Right atrium auricular region (tissue), 2 donors: Measurements from ENCODE around the gene KCNH2. TPM values are rescaled to one million over a fixed set of nuclear protein-coding genes. Genes with fewer than 3 reads are reported as not detected.

Experiments
- DNase-seq: peaks from one replicate; pipeline ENCODE4 v3.0.0-alpha.2; 2019; ENCODE audit warnings: low spot score
- H3K27ac ChIP-seq, 2 donors: fragments of 200-600 bp; sonication (generic); 1 replicate in 1 of 2; 2 replicates in 1 of 2; pipeline ENCODE4 v1.5.1; 2016 to 2019
- H3K27me3 ChIP-seq, 2 donors: fragments of 200-600 bp; sonication (generic); one replicate each; pipeline versions ENCODE4 v1.5.1 to v1.6.0; 2017 to 2019
- H3K36me3 ChIP-seq: fragments of 200-600 bp; sonication (generic); one replicate; pipeline ENCODE4 v1.5.1; 2016
- H3K4me1 ChIP-seq, 2 donors: fragments of 200-600 bp; sonication (generic); one replicate each; pipeline versions ENCODE4 v1.5.1 to v1.6.0; 2017 to 2019
- H3K4me3 ChIP-seq, 2 donors: fragments of 200-600 bp; sonication (generic); 1 replicate in 1 of 2; 2 replicates in 1 of 2; pipeline ENCODE4 v1.5.1; 2017 to 2019; ENCODE audit warnings: mild to moderate bottlenecking in 1 of 2, moderate library complexity in 1 of 2
- H3K9me3 ChIP-seq, 2 donors: fragments of 200-600 bp; sonication (generic); one replicate each; pipeline ENCODE4 v1.5.1; 2019
- total RNA-seq, 2 donors: library from RNA; depleted of rRNA; stranded (reverse); fragments of >200 nt; gene quantifications; one replicate each; pipeline ENCODE4 v1.1.0, GENCODE V29; 2016
- TF ChIP-seq, protein P1 (sequence below), 2 donors: fragments of 200-600 bp; sonication (generic); IDR thresholded peaks; one replicate each; pipeline ENCODE4 v1.5.1; 2019; ENCODE audit warnings: antibody characterized with exemption in 2 of 2

Gene KCNH2
- total RNA-seq, 2 donors from 2014 or later, result 119 to 128 TPM

DNA sequence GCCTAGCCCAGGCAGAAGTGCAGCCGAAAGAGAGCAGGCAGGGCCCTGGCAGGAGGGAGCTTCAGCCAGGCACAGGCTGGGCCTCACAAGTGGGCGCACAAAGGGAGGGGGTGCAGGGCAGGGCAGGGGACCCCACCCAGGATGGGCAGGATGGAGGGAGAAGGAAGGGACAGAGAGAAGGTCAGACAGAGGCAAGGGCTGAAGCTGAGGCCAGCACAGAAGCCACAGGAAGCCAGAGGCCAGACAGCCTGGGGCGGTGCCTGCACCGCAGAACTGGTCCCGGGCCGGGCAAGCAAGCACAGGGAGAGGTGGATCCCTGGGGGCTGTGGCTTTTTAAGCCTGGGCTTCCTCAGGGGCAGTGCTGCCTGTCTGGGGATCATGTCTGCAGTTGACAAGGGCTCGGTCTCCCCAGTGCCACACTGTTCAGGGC lies 29.4 kb upstream of the KCNH2 start:
- Histone ChIP-seq H3K4me3 (no peak overlapping the region), H3K36me3 (no peaks in the 10 kb centered on the region), H3K27me3 (no peaks in the 10 kb centered on the region), H3K27ac (no peak overlapping the region), H3K9me3 (no peaks in the 10 kb centered on the region), H3K4me1 (peaks cover 0 to 37% of the 10 kb centered on the region in 2 donors)
- DNase-seq, result no peak
- TF ChIP-seq, protein P1, sequence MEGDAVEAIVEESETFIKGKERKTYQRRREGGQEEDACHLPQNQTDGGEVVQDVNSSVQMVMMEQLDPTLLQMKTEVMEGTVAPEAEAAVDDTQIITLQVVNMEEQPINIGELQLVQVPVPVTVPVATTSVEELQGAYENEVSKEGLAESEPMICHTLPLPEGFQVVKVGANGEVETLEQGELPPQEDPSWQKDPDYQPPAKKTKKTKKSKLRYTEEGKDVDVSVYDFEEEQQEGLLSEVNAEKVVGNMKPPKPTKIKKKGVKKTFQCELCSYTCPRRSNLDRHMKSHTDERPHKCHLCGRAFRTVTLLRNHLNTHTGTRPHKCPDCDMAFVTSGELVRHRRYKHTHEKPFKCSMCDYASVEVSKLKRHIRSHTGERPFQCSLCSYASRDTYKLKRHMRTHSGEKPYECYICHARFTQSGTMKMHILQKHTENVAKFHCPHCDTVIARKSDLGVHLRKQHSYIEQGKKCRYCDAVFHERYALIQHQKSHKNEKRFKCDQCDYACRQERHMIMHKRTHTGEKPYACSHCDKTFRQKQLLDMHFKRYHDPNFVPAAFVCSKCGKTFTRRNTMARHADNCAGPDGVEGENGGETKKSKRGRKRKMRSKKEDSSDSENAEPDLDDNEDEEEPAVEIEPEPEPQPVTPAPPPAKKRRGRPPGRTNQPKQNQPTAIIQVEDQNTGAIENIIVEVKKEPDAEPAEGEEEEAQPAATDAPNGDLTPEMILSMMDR (IDR thresholded peaks at IDR 0.05), result no peak

DNA sequence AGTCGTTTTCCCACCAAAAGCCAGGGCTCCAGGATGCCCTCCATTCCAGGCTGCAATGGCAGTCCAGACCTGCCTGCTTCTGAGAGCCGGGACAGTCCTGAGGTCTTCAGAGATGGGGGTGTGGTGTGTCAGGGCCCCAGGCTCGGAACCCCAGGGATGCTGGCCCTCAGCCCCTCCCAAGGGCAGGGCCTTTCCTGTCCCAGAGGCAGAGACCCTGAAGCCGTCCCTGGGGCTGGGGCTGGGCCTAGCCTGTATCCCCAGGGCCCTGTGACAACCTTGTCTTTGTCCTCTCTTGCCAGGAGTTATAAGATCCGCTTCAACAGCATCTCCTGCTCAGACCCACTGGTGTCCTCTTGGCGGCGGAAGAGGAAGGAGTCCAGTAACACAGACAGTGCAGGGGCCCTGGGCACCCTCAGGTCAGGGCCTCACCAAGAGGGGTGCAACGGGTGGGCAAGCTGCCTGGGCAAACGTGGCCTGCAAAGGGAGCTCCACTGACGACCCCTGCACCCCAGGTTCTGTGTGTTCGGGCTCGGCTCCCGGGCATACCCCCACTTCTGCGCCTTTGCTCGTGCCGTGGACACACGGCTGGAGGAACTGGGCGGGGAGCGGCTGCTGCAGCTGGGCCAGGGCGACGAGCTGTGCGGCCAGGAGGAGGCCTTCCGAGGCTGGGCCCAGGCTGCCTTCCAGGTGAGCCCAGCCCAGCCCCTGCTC lies 28.6 kb upstream of the KCNH2 start:
- H3K27ac ChIP-seq, result no peak overlapping the region
- DNase-seq, result no peak
- H3K36me3 ChIP-seq, result no peaks in the 10 kb centered on the region
- TF ChIP-seq, protein P1 (IDR thresholded peaks at IDR 0.05), result no peak
- H3K9me3 ChIP-seq, result no peaks in the 10 kb centered on the region
- H3K4me3 ChIP-seq, result no peak overlapping the region
- peaks cover 0 to 37% of the 10 kb centered on the region in 2 donors for H3K4me1 ChIP-seq
- H3K27me3 ChIP-seq, result no peaks in the 10 kb centered on the region

DNA sequence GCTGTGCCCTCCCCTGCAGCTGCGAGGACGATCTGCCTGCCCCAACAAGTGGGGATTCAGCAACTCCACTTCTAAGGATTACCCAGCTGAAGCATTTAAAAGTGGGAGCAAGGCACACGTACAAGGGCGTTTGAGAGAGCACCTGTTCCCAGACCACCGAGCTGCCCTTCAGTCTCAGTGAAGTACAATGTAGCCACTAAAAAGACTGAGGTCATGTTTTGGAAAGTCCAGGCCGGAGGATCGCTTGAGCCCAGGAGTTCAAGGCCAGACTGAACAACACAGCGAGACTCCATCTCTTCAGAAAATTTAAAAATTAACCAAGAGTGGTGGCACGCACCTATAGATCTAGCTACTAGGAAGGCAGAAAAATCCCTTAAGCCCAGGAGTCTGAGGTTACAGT lies 27.4 kb upstream of the KCNH2 start:
- H3K4me1 ChIP-seq, result peaks cover 0 to 31% of the 10 kb centered on the region in 2 donors
- H3K36me3 ChIP-seq, result no peaks in the 10 kb centered on the region
- H3K4me3 ChIP-seq, result no peak overlapping the region
- no peaks in the 10 kb centered on the region for H3K9me3 ChIP-seq
- H3K27me3 ChIP-seq, result no peaks in the 10 kb centered on the region
- TF ChIP-seq, protein P1 (IDR thresholded peaks at IDR 0.05), result no peak
- DNase-seq, result no peak
- no peak overlapping the region for H3K27ac ChIP-seq

DNA sequence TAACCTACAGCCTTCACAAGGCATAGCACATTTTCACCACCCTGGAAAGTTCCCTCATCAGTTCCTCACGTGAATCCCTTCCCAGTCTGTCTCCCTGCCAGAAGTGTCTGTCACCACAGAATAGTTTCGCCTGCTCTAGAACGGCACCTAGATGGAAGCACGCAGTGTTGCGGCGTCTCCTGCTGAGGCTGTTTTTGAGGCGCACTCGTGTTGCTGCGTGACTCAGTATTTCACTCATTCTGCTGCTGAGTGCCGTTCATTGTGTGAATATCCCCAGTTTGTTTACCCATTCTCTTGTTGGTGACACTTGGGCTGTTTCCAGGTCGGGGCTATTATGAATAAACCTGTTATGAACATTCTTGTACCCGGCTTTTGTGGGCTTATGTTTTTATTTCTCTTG lies 25.5 kb upstream of the KCNH2 start:
- no peak overlapping the region for H3K27ac ChIP-seq
- no peak for DNase-seq
- no peaks in the 10 kb centered on the region for H3K27me3 ChIP-seq
- H3K36me3 ChIP-seq, result no peaks in the 10 kb centered on the region
- no peak overlapping the region for H3K4me3 ChIP-seq
- H3K4me1 ChIP-seq, result peaks cover 0 to 17% of the 10 kb centered on the region in 2 donors
- H3K9me3 ChIP-seq, result no peaks in the 10 kb centered on the region
- TF ChIP-seq, protein P1 (IDR thresholded peaks at IDR 0.05), result no peak

DNA sequence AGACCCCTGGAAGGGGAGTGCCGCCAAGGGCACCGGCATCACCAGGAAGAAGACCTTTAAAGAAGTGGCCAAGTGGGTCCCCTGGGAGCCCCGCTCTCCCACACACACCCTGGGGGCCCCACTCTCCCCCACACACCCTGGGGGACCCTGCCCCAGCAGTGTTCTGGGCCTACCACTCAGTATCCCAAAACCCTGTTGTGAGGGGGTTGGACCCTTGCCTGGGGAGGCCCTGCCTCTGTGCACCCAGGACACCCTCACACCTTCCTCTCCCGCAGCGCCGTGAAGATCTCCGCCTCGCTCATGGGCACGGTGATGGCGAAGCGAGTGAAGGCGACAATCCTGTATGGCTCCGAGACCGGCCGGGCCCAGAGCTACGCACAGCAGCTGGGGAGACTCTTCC lies 23.4 kb upstream of the KCNH2 start:
- no peaks in the 10 kb centered on the region for H3K9me3 ChIP-seq
- H3K4me1 ChIP-seq, result peaks cover 0 to 6% of the 10 kb centered on the region in 2 donors
- no peaks in the 10 kb centered on the region for H3K36me3 ChIP-seq
- no peak overlapping the region for H3K27ac ChIP-seq
- H3K27me3 ChIP-seq, result no peaks in the 10 kb centered on the region
- no peak for DNase-seq
- no peak overlapping the region for H3K4me3 ChIP-seq
- TF ChIP-seq, protein P1 (IDR thresholded peaks at IDR 0.05), result no peak
